CD4-positive, alpha-beta T cell treated with Interleukin-6 for 4 hours (primary cell): ENCODE data around the gene MYADML2.
"Not testable (repeated sequence)": the region's sequence is repeated elsewhere in the genome, so short reads cannot be mapped to it uniquely, and the experiment has no call there.

Source experiments
- DNase-seq: peaks from one replicate; pipeline ENCODE4 v3.0.0-alpha.2; 2020; ENCODE audit warnings: mixed read lengths

Gene MYADML2

GRCh38 chr17:81947189-81947588 is at the start of gene MYADML2:
Gene MYADML2, minus strand, starts transcription at chr17:81947233. Its CDS starts 5,492 bp downstream, at chr17:81941741.
- DNase-seq, result no peak

DNA sequence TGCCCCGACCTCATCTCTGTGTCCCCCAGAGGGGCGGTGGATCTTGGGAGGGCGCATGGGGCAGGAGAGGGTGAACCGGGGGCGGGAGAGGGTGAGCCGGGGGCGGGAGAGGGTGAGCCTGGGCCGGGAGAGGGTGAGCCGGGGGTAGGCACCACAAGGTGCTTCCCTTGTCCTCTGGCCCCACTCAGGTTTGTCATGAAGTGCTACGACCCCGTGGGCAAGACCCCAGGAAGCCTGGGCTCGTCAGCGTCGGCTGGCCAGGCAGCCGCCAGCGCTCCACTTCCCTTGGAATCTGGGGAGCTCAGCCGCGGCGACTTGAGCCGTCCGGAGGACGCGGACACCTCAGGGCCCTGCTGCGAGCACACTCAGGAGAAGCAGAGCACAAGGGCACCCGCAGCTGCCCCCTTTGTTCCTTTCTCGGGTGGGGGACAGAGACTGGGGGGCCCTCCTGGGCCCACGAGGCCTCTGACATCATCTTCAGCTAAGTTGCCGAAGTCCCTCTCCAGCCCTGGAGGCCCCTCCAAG is 49.3 kb upstream of the MYADML2 start:
- DNase-seq, result no peak

DNA sequence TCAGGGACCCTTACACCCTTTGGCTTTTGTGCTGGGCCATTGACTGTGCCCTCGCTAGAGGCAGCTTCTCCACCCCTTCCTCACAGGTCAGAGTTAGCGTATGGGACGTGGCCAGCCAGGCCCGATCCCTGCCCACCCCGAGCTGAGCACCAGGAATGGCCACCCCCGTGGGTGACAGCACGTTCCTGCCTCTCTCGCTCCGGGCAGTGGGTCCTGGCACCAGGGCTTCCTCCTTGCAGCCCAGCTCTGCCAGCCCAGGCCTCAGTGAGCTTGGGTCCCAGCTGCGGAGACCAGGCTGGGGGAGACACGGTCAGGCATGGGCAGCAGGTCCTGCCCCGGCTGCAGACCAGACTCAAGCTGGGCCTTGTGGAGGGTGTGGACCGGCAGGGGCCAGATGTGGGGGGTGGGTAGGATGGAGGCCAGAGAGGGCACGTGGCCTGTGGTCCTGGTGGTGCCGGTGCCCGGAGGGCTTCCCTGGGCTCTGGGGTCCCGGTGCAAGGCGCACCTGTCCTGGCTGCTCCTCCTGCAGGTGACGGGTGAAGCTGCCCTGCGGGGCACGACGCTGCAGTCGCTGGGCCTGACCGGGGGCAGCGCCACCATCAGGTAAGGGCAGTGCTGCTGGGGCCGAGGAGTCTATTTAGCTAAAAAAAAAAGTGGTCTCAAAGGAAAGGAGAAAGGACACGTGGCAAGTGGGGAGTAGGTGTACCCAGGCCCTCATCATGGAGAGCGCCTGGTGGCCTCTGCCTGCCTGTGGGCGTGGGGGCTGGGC is 48.6 kb upstream of the MYADML2 start:
- DNase-seq, result no peak

DNA sequence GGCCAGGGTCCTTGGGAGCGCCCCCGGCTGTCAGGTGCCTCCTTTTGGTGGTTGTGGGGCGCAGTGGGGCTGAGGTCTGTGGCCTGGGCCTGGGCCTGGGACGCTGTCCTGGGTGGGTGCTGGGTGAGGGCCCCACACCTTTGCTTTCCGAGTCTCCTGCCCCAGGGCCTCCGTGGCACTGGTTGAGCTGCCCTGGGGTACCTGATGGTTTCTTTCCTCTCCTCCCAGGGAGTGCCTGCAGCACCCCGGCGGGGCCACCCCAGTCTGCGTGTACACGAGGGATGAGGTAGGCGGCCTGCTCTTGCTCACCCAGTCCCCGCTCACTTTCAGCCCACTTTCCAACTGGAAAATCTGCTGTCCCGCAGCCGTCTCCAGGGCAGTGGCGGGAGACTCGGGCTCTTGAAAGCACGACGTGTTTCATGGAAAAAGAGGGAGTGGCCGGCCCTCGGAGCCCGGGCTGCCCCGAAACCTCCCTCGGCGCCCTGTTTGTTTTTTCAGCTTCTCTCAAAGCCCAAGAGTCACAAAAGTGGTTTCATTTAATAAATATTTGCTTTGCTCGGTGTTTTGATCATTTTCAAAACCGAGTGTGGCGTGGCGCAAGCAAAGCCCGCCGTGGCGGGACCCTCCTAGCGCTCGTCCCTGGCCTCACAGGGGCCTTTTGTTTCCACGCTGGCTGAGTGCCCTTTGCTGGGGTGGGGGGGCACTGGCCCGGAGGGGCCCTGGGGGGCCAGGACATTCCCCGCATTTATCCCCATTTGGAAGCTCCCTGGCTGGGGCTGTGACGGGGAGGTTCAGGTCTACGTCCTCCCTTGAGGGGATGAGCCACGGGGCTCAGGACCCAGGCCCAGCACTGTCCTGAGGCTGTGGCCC is 47.8 kb upstream of the MYADML2 start:
- no peak for DNase-seq

- no peak for DNase-seq
Observed at GRCh38 chr17:81993729-81994592, 46.9 kb upstream of the MYADML2 start.

- DNase-seq, result no peak
Observed at GRCh38 chr17:81992306-81993102, 45.5 kb upstream of the MYADML2 start.

DNA sequence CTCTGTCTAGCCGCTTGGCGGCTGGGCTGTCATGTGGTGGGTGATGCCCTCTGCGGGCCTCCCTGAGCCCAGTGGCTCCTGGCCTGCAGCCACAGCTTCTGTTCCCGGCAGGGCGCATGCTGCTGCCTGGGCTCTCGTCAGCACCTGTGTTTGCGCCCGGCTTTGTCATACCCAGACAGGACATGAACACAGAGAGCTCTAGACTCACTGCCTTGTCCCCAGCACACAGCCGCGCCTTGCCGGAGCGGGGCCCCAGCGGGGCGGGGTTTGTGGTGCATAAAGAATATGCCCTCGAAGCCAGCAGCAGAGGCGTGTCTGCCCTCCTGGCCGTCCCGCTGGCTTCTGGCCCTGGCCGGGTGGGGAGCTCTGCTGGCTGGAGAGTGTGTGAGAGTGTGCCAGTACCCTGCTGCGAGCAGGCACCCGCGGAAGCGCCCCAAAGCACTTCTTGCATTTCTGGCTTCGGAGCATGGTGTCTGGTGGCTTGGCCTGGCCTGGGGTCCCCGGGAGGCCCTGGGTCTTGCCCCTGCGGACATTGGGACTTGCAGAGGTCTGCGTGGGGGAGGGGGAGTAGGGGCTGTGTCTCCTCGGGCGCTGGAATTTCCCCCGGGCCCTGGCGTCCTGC is 44.8 kb upstream of the MYADML2 start:
- no peak for DNase-seq

DNA sequence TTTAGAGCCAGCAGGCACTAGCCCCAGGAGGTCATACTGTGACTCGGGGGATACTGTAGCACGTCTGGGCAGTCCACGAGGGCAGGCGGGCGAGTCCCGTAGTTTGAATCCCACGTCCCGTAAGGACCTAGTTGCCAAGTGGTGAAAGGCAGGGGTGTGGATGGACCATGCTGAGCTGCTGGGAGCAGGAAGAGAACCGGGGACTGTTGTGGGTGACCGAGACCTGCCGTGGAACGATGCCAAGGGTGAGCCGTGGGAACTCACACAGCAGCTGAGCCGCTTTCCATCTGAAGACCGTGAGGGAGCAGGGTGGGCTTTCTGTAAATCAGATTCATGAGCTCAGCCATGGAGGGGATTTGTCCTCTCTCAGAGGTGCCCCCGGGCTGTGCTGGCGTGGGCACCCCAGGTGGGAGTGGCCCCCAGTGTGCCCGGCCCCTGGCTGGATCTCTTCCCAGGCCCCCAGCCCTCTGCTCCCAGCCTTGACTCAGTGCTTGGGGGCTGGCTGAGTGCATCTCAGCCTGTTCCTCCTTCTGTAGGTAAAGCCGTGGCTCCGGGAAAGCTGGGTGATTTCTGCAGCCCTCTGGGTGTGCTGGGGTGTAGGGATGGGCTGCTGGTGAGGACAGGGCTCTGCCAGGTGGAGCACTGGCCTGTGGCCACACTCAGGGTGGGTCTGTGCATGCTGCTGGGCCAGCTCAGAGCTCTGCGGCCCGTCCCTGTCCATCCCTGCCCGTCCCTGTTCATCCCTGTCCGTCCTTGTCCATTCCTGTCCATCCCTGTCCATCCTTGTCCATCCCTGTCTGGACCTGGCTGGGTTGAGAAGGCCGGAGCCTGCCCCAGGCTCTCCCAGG is 44.0 kb upstream of the MYADML2 start:
- no peak for DNase-seq

DNA sequence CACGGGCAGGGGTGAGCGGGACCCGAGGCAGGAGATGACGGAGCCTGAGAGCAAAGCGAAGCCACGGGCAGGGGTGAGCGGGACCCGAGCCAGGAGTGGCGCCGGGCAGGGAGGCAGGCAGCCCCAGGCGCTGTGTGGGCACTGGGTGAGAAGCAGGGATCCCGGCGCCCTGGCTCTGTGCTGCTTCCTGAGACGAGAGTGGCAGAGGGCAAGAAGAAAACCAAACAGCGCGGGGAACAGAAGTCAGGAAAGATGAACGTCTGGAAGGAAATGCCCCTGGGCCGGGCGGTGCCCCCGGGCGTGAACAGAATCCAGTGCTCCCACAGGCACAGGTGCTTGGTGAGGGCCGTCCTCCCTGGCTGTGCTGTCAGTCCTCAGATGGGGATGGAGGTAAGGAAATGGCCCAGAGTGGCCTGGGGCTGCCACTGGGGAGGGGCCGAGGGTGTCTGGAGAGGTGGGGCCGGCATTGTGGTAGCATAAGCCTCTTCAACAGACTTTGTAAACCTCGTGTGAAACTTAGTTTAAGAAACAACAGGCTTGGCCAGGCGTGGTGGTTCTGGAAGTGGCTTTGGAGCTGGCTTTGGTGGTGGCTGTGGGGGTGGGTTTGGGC is 40.2 kb upstream of the MYADML2 start:
- no peak for DNase-seq

- no peak for DNase-seq
Observed at GRCh38 chr17:81986606-81987005, 39.6 kb upstream of the MYADML2 start.

DNA sequence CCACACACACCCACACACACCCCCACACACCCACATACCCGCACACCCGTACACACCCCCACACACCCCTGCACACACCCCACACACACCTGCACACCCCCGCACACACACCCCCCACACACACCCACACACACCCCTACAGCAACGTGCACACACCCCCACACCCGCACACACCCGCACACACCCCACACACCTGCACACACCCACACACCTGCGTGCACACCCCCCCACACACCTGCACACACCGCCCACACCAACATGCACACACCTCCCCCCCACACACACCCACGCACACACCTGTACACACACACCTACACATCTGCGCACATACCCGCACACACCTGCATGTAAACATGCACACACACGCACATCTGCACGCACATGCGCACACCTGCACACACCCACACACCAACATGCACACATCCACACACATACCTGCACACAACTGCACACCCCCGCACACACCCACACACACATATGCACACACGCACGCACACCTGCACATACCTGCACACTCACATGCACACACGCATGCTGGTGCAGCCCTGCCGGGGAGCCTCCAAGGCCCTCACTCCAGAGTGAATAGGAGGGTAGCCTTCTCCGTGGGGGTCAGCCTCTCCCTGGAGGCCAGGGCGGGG is 37.9 kb upstream of the MYADML2 start:
- DNase-seq, result no peak

DNA sequence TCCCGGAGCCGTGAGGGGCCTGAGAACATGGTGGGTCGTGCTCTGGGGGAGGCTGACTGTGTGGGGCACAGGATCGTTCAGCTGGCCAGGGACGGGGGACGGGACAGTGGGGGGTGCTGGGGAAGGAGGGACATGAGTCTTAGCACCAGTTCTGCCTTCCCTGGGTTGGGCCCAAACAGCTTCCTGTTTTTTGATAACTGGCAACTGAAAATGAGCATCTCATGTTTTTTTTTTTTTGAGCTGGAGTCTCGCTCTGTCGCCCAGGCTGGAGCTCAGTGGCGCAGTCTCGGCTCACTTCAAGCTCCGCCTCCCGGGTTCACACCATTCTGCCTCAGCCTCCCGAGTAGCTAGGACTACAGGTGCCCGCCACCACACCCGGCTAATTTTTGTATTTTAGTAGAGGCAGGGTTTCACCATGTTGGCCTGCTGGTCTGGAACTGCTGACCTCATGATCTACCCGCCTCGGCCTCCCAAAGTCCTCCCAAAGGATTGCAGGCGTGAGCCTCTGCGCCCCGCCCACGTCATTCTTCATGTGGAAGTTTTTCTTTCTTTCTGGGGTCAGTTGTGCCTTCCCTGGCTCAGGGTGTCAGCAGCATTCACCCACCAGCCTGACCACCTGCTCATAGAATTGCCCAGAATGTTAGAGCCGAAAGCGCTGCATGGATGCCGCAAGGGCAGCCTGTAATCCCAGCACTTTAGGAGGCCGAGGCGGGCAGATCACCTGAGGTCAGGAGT is 36.8 kb upstream of the MYADML2 start:
- no peak for DNase-seq

GRCh38 chr17:81983011-81983638 is 36.1 kb upstream of the MYADML2 start:
- no peak for DNase-seq

- DNase-seq, result not testable (repeated sequence)
Observed at GRCh38 chr17:81981511-81981910, 34.5 kb upstream of the MYADML2 start.

DNA sequence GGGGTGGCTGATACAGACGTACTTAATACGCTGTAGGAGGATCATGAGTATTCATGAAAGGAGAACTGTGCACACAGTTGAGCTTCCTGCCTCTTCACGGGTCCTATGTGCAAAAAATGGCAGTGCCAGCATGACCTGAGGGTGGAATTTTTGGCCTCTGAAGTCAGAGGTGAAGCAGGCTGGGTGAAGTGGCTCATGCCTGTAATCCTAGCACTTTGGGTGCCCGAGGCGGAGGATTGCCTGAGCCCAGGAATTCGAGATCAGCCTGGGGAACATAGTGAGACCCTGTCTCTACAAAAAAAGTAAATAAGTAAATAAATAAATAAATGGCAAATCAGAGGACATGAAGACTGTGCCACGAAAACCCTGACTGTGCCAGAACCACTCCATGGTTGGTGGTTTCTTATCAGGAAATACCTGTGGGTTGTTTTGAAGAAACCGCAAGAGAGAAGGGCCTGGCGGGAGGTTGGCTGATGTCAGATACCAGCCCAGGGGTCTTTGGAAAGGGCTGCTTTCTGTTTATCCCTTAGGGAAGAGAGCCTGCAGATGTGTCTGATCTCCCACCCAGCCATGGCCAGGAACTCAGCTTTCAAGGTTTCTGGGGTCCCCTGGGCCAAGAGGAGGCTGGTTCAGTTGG is 33.8 kb upstream of the MYADML2 start:
- DNase-seq, result peak; percentile 28

DNA sequence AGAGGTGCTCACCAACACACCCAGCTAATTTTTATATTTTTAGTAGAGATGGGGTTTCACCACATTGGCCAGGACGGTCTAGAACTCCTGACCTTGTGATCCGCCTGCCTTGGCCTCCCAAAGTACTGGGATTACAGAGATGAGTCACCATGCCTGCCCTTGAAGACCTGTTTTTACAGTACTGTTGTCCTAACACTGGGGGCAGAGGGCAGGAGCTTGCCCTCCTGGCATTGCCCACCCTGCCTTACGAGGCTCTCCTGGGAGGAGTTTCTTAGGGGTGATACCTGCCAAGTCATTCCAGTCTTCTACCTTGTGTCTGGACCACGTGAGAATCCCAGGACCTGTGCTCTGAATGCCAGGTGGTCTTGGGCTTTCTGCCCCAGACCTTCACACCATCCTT is 33.1 kb upstream of the MYADML2 start:
- DNase-seq, result no peak

DNA sequence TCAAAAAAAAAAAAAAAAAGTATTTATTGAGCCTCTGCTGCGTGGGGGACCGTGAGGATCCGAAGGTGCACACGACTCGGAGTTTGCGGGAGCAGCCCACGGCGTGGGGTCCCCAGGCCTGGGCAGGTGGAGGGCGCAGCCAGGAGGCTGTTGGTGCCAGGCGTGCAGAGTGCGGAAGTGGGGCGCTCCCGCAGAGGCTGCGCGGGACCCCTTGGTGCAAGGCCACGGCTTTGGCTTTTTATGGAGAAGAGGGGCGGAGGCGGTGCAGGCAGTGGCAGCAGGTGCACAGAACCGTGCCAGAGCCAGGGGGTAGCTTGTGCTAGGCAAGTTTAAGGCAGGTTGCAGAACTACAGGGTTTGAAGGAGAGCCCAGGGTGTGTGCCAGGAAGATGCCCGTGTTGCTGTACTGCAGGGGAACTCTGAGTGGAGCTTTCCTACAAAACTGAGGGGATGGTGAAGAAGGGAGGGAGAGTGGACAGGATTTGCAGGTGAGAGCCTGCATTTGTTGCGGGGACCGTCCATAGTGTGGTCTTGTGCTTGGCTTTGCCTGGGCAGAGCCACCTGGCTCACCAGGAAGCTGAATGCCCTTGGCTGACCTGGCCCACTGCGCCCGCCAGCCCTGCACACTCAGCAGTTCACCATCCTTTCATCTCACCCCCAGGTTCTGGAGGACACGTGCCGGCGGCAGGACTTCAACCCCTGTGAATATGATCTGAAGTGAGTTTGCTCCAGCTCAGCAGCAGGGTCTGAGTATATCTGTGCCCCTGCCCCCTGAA is 31.7 kb upstream of the MYADML2 start:
- DNase-seq, result no peak
